ENCODE measurements around the gene GDF15.
A peak's percentile ranks its signal among the peaks of the same experiment; 100 is the strongest.
"Not testable (repeated sequence)": the region's sequence is repeated elsewhere in the genome, so short reads cannot be mapped to it uniquely, and the experiment has no call there.

The GDF15 gene

GRCh38 chr19:18393836-18394235 lies 7.9 kb downstream of the GDF15 start:
- DNase-seq: no peak

GRCh38 chr19:18396471-18397241 lies 10.7 kb downstream of the GDF15 start:
- DNase-seq: no peak

- no peak for DNase-seq
Measured at GRCh38 chr19:18397242-18398202, 11.6 kb downstream of the GDF15 start, which contains the start of gene LRRC25. Gene LRRC25 (minus strand): TSS chr19:18397622. CDS start chr19:18396963, 659 bp downstream.

GRCh38 chr19:18399008-18399407 lies 13.1 kb downstream of the GDF15 start:
- no peak for DNase-seq

DNA sequence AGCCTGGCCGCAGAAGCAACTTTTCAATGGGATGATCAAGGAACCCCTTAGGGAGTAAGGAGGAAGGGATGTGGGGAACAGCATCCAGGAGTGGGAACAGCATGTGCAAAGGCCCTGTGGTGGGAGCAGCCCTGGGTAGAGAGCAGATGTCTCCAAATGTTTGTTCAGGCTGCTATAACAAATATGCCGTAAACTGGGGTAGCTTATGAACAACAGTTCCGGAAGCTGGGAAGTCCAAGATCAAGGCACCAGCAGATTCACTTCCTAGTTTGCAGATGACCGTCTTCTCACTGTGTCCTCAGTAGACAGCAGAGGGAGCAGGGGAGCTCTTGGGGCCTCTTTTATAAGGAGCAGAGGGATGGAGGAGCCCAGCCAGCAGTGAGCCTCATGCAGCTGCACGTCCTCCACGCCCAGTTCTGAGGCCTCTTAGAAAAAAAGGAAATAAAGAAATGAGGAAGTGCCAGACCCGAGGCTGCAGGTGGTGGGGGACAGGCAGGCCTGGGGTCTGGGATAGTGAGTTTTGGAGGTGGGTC lies 15.7 kb downstream of the GDF15 start:
- no peak for DNase-seq

DNA sequence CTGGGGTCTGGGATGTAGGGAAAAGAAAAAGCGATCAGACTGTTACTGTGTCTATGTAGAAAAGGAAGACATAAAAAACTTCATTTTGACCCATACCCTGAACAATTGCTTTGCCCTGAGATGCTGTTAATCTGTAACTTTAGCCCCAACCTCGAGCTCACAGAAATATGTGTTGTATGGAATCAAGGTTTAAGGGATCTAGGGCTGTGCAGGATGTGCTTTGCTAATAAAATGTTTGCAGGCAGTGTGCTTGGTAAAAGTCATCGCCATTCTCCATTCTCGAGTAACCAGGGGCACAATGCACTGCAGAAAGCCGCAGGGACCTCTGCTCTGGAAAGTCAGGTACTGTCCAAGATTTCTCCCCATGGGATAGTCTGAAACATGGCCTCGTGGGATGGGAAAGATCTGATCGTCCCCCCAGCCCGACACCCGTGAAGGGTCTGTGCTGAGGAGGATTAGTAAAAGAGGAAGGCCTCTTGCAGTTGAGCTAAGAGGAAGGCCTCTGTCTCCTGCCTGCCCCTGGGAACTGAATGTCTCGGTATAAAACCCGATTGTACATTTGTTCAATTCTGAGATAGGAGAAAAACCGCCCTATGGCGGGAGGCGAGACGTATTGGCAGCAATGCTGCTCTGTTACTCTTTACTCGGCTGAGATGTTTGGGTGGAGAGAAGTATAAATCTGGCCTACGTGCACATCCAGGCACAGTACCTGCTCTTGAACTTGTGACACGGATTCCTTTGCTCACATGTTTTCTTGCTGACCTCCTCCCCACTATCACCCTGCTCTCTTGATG lies 16.7 kb downstream of the GDF15 start:
- not testable (repeated sequence) for DNase-seq

- not testable (repeated sequence) for DNase-seq
Measured at GRCh38 chr19:18405754-18406153, 19.8 kb downstream of the GDF15 start.

GRCh38 chr19:18406749-18407148 lies 20.8 kb downstream of the GDF15 start:
- DNase-seq: no peak

GRCh38 chr19:18408053-18408476 lies 22.1 kb downstream of the GDF15 start:
- DNase-seq: peak in 1 of 2 experiments; percentile 58

GRCh38 chr19:18412610-18413239 lies 26.8 kb downstream of the GDF15 start:
- DNase-seq: no peak

DNA sequence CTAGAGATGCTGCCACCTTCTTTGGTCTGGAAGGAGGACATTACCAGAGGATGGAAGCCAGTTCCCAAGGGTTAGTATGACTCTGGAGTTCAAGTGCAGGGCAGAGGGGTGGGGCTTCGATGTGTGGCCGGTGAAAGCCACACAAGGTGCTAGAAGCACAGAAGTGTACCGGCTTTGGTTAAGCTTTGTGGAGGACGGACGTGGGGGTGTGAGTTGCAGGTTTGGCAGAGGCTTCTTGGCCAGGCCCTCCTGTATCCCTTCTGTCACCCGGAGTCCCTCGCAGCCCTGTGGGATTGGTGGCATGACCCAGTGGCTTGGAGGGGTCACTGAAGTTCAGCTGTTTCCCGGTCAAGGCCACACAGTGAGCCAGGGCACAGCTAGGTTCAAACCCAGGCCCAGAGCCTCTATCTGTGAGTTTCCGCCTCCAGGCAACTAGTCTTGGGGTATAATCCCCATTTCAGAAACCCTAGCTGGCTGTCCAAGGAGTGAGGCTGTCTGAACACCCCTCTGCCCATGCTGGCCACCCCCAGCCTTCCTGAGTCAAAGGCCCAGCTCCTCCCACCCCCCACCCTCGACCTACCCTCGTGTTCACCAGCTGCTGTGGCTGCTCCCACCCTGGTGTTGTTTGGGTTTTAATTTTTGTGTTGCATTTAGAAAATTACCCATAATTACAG lies 28.7 kb downstream of the GDF15 start:
- no peak for DNase-seq

DNA sequence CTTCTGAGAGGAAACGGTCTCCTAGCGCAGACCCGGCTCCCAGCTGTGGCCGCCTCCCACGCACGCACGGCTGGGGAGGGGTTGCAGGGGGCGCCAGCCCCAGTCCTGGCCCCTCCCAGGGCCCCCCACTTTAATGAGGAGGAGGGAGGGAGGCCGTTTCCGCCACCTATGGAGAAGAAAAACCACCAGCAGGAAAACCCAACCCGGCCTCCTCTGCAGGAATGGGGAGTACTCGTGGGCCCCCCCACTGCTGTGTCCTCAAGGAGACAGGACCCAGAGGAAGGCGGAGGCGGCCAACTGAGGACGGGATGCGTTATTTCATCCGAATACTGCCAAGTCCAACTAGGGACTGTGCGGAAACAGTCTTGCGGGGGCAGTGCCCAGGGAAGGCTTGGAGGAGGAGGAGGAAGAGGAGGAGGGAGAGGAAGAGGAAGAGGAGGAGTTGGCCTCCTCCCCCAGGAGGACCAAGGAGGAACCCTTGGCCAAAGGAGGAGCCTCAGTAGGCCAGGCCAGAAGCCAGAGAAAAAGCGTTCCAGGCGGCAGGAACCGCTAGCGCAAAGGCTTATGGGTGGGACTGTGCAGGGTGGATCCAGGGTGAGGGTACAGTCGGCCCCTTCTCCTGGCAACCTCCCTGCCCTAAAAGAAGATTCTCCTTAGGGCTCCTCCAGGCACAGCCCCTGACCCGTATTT lies 29.4 kb downstream of the GDF15 start:
- DNase-seq: no peak

- peak; percentile 66 to 76 for DNase-seq
Measured at GRCh38 chr19:18416778-18417249, 30.9 kb downstream of the GDF15 start.

- DNase-seq: peak; percentile 50 to 53
Measured at GRCh38 chr19:18417250-18418028, 31.5 kb downstream of the GDF15 start.

GRCh38 chr19:18418029-18418482 lies 32.1 kb downstream of the GDF15 start:
- DNase-seq: peak; percentile 50 to 57

GRCh38 chr19:18418483-18419194 lies 32.7 kb downstream of the GDF15 start:
- DNase-seq: peak in 1 of 2 experiments; percentile 50

DNA sequence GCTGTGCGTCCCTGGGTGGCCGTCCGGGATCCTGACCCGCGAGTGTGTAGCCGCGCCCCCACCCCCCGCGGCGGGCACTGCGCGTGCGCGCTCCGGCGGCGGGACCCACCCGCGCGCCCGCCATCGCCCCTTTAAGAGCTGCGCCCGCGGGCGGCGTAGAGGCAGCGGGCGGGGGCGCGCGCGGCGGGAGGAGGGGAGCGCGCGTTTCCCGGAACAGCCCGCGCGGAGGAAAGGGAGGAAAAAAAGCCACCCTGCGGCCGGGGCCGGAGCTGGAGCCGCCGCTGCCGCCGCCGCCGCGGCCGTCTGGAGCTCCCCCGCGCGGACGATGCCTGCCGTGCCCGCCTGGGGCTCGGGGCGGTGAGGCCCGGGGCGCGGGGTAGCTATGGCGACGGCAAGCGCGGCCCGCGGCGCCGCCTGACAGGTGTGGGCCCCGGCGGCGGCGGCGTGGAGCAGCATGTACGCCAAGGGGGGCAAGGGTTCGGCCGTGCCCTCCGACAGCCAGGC lies 33.3 kb downstream of the GDF15 start, which contains the start of gene SSBP4:
Gene SSBP4, plus strand, starts transcription at position 204 of the 504 bp plus-strand sequence. Its CDS starts 251 bp downstream, at position 455.
- DNase-seq: peak; percentile 68 to 72

DNA sequence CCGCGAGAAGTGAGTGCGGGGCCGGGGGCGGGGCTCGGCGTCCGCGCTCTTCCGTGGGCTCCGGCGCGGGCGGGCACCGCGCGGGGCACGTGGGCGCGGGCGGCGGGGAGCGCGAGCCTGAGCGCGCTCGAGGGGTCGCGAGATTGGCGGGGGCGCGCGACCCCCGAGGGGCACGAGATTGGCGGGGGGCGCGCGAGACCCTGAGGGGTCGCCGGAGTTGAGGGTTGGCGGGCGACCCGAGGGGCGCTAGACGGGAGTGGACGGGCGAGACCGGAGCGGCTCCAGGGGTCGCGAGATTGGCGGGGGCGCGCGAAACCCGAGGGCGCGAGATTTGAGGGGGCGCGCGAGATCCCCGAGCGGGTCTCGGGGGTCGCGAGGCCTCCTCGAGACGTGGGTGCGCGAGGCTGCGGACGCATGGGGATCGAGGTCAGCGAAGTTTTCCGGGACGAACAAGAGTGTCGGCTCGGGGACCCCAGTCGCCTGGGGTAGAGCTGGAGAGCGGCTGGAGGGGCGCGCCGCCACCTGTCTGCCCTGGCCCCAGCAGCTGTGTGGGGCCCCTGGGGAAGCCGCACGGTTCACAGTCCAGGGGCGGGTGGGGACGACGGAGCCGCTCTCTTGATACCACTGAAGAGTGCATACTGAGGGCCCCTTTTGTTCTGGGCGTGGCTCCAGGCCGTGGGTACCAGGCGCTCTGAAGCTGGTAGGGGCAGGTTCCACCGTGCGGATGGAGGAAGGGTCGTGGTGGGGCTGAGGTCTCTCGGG lies 33.9 kb downstream of the GDF15 start:
- peak; percentile 61 to 66 for DNase-seq
